ENCODE results near the gene EDARADD.

EDARADD gene

DNA sequence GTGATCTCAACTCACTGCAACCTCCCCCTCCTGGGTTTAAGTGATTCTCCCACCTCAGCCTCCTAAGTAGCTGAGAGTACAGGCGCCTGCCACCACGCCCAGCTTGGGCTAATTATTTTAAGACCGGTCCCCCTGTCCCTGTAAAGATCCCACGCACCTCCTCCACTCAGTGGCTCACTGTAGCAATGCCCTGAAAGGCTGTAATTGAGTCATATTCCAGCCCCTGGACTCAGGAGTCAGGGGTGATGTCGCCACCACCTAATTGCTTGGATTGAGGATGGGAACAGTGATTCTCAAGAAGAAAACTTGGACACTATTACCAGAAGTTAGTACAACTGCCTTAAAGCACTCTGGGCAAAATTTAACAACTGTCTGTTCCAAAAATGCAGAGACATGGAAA lies 3.1 kb upstream of the EDARADD start:
- no peak overlapping the region for H3K9ac ChIP-seq
- no peak overlapping the region for H3K4me2 ChIP-seq
- H3K4me1 ChIP-seq = peaks cover 16% of the 10 kb centered on the region
- H3K9me3 ChIP-seq = no peaks in the 10 kb centered on the region
- peaks cover 21% of the 10 kb centered on the region for H3K27me3 ChIP-seq
- no peaks in the 10 kb centered on the region for H3K36me3 ChIP-seq
- H4K20me1 ChIP-seq = no peaks in the 10 kb centered on the region
- no peak overlapping the region for H3K27ac ChIP-seq
- no peak for TF ChIP-seq Cebpa-rat (IDR thresholded peaks at IDR 0.05)
- H3K4me3 ChIP-seq = no peak overlapping the region

DNA sequence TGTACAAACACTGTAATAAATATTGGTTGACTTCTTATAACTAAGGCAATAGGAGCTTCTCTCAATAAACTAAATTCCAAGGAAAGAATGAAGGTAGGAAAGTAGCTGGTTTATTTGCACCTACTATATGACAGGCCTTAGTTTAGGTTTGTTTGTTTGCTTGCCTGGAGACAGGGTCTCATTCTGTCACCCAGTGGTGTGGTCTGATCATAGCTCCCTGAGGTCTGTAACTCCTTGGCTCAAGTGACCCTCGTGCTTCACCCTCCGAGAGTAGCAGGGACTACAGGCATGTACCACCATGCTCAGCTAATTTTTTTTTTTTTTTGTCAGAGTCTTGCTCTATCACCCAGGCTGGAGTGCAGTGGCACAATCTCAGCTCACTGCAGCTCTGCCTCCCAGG lies 1.9 kb upstream of the EDARADD start:
- TF ChIP-seq Cebpa-rat (IDR thresholded peaks at IDR 0.05) = no peak

DNA sequence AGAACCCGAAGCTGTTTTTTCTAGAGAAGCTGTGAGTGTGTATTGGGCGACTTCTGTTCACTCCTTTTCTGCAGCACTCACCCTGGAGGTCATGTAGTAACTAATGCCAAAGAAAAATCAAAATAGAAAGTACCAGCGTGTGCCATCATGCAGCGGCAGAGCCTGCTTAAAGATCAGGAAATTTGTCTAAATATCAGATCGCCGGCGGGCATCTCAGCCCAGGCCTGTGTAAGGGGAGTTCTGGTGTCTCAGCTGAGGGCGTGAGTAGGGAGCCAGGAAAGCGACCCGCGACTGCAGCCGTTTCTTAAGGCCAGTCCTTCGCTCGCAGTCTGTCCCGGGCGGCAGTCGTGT lies 768 bp downstream of the EDARADD start:
- Histone ChIP-seq H3K27ac (peak overlapping the region; percentile 28; the same call in 1 of the 2 replicates), H3K4me2 (peak overlapping the region; percentile 97)
- no peak for TF ChIP-seq Cebpa-rat (IDR thresholded peaks at IDR 0.05)

More for the DNA sequence above, 1.9 kb upstream of the EDARADD start:
- H3K4me1 ChIP-seq = peaks cover 16% of the 10 kb centered on the region
- no peak overlapping the region for H3K27ac ChIP-seq
- H3K27me3 ChIP-seq = peaks cover 33% of the 10 kb centered on the region
- no peaks in the 10 kb centered on the region for H3K9me3 ChIP-seq
- H3K4me3 ChIP-seq = no peak overlapping the region
- H3K36me3 ChIP-seq = no peaks in the 10 kb centered on the region
- no peak overlapping the region for H3K4me2 ChIP-seq
- H4K20me1 ChIP-seq = no peaks in the 10 kb centered on the region
- H3K9ac ChIP-seq = no peak overlapping the region

DNA sequence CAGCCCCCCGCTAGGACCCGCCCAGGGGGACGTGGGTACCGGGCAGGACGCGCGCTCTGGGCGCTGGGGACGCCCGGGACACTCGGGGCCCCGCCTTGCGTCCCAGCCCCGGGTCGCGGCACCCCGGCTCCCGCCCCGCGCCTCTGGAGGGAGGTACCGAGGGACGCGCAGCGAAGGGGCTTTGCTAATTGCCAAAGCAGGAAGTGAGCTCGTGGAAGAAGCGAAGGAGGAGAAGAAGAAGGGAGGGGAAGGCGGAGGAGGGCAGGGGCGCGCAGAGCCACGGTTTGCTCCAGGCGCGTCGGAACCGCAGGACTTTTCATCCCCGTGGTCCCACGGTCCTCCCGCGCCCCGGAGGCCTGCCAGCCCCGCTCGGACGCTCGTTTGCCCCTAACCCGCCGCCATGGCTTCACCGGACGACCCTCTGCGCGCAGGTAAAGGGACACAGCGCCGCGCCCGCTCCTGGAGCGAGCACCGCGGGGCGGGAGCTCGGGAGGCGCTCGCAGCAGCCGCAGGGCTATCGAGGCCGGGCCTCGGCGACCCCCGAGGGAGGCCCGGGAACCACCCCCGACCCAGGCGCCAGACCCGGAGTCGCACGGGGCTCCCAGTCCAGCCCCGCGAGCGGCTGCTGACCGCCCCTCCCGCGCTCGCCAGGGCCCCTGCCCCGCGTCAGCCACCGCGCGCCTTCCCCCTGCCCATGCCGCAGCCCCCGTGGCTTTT lies 1.3 kb downstream of the EDARADD start:
- peak overlapping the region; percentile 73 for H3K9ac ChIP-seq
- H4K20me1 ChIP-seq = no peaks in the 10 kb centered on the region
- H3K4me1 ChIP-seq = peaks cover 26% of the 10 kb centered on the region
- H3K4me3 ChIP-seq = peak overlapping the region; percentile 84
- H3K27me3 ChIP-seq = peaks cover 38% of the 10 kb centered on the region
- H3K27ac ChIP-seq = peak overlapping the region; percentile 28; the same call in 1 of the 2 replicates
- no peak for TF ChIP-seq Cebpa-rat (IDR thresholded peaks at IDR 0.05)
- H3K9me3 ChIP-seq = no peaks in the 10 kb centered on the region
- no peaks in the 10 kb centered on the region for H3K36me3 ChIP-seq
- H3K4me2 ChIP-seq = peak overlapping the region; percentile 97

More for the DNA sequence above, 768 bp downstream of the EDARADD start:
- Histone ChIP-seq H3K9ac (peak overlapping the region; percentile 73), H3K27me3 (peaks cover 38% of the 10 kb centered on the region), H3K9me3 (no peaks in the 10 kb centered on the region), H3K4me1 (peaks cover 20% of the 10 kb centered on the region), H4K20me1 (no peaks in the 10 kb centered on the region), H3K36me3 (no peaks in the 10 kb centered on the region), H3K4me3 (peak overlapping the region; percentile 84)

DNA sequence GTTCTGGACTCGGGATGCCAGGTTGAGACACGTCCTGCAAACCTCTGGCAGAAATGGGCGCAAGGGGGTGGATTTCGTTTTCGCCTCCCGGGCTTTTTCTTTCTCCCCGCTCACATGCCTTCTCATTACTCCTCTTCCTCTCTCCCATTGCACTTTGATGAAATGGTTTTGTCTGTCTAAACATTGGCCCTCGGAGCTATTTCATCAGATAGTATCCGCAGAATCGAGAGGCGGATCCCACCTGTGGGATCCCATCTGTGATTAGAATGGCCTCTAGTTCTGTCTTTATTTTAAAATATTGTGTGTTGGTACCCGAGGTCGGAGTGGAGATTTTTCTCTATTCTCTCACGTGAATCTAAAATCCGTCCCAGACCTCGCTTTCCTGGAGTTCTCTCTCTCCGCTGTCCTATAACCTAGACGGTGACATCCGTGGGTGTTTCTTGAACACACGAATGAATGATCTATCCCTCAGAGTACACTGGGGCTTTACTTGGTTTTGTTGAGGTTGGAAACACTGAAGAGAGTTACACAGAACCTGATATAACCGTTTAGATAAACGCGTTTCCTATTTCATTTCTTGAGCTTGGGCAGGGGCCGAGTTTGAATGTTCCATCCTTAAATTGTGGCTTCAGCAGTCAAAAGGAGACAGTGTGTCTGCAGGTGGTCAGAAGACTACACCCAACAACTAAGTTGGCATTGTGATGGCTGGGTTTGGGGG lies 2.0 kb downstream of the EDARADD start:
- Histone ChIP-seq H3K27ac (no peak overlapping the region), H3K4me2 (peak overlapping the region; percentile 97), H3K27me3 (peaks cover 38% of the 10 kb centered on the region), H4K20me1 (no peaks in the 10 kb centered on the region), H3K9ac (peak overlapping the region; percentile 73; the same call in 1 of the 2 replicates), H3K36me3 (no peaks in the 10 kb centered on the region), H3K4me1 (peaks cover 29% of the 10 kb centered on the region), H3K4me3 (peak overlapping the region; percentile 84), H3K9me3 (no peaks in the 10 kb centered on the region)
- TF ChIP-seq Cebpa-rat (IDR thresholded peaks at IDR 0.05) = no peak

DNA sequence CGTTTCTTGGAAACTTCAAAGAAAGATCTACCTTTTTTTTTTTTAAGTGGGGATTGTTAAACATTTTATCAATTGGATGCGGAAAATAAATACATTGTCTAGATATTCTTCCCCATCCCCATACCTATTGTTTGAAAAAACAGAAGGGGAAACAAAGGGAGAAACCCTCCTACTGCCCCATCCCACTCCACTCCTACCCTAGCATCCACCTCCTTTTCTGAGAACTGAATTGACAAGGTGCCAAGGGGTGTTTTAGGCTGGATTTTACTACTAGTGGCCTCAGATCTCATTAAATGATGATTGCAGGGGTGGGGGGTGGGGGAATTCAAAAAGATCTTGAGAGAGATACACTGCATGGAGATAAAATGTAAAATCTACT lies 2.6 kb downstream of the EDARADD start:
- no peak overlapping the region for H3K4me3 ChIP-seq

DNA sequence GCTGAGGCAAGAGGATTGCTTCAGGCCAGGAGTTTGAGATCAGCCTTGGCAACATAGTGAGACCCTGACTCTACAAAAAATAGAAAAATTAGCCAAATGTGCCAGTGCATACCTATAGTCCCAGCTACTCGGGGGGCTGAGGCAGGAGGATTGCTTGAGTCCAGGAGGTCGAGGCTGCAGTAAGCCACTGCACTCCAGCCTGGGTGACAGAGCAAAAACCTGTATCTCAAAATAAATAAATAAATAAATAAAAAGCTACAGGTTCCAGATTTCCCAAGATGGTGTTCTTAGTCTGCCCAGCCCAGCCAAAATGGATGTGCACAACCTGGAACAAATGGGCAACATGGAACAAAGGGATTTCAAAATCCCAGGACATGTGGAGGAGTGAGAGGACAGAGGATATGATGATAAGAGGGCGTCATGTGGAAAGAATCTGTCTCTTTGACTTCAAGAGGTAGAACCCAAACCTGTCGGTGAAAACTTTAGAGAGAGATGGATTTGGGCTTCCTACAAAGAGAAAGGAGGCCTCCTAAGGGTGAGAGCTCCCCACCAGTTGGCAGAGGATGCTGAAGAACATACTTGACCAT lies 3.2 kb downstream of the EDARADD start:
- Histone ChIP-seq H3K9ac (no peak overlapping the region), H3K9me3 (no peaks in the 10 kb centered on the region), H3K36me3 (no peaks in the 10 kb centered on the region), H4K20me1 (no peaks in the 10 kb centered on the region), H3K4me1 (peaks cover 32% of the 10 kb centered on the region), H3K27ac (no peak overlapping the region), H3K4me2 (no peak overlapping the region), H3K4me3 (no peak overlapping the region), H3K27me3 (peaks cover 38% of the 10 kb centered on the region)
- TF ChIP-seq Cebpa-rat (IDR thresholded peaks at IDR 0.05) = no peak

More for the DNA sequence above, 2.6 kb downstream of the EDARADD start:
- H3K4me1 ChIP-seq = peaks cover 32% of the 10 kb centered on the region
- peaks cover 38% of the 10 kb centered on the region for H3K27me3 ChIP-seq
- H3K4me2 ChIP-seq = no peak overlapping the region
- no peaks in the 10 kb centered on the region for H3K9me3 ChIP-seq
- TF ChIP-seq Cebpa-rat (IDR thresholded peaks at IDR 0.05) = no peak
- H3K36me3 ChIP-seq = no peaks in the 10 kb centered on the region
- no peak overlapping the region for H3K9ac ChIP-seq
- no peak overlapping the region for H3K27ac ChIP-seq
- H4K20me1 ChIP-seq = no peaks in the 10 kb centered on the region

DNA sequence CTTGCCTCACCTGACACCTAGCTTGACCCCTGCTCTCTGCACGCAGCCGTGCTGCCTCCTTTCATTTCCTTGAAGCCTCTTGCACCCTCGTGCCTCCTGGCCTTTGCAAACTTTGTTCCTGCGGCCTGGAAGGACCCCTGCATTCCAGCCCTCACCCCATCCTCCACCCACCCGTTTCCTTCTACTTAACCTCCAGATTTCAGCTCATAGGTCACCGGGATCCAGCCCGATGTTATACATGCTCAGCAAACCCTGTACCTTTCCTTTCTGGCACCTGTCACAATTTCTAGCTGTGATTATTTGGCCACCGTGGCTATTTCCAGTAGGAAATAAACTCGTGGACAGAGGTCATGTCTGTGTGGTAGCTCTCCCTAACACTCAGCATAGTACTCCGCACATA lies 4.5 kb downstream of the EDARADD start:
- no peak overlapping the region for H3K9ac ChIP-seq
- H3K4me2 ChIP-seq = no peak overlapping the region
- no peaks in the 10 kb centered on the region for H3K36me3 ChIP-seq
- no peaks in the 10 kb centered on the region for H3K9me3 ChIP-seq
- H3K4me3 ChIP-seq = no peak overlapping the region
- peaks cover 38% of the 10 kb centered on the region for H3K27me3 ChIP-seq
- TF ChIP-seq Cebpa-rat (IDR thresholded peaks at IDR 0.05) = no peak
- no peaks in the 10 kb centered on the region for H4K20me1 ChIP-seq
- peaks cover 29% of the 10 kb centered on the region for H3K4me1 ChIP-seq
- H3K27ac ChIP-seq = no peak overlapping the region

DNA sequence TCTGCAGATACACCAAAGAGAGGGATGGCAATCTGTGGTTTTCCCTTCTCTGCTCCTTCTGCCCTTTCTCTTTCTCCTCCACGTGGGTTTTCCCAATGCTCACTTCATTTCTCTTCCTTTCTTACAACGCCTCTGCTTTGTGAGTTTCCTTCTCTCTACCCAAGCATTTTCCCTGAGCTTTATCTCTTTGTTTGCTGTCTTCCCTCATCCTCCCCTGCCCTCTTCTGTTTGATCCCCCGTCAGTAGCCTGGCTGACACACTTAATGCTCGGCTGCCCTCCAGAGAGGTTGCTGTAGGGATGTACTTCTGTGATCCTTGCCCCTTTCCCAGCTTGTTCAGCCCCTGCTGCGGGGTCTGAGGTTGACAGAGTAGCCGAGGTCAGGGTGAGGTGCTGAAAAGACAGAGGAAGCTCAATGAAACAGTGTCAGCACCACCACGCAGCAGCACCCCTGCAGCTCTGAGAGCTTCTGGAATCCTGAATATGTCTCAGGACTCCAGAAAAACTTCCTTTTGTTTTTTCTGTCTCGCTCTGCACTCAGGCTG lies 6.0 kb downstream of the EDARADD start:
- no peak overlapping the region for H3K9ac ChIP-seq
- no peaks in the 10 kb centered on the region for H3K9me3 ChIP-seq
- H4K20me1 ChIP-seq = no peaks in the 10 kb centered on the region
- H3K4me1 ChIP-seq = peaks cover 16% of the 10 kb centered on the region
- H3K27ac ChIP-seq = no peak overlapping the region
- peak overlapping the region; percentile 50 for H3K4me2 ChIP-seq
- no peak overlapping the region for H3K4me3 ChIP-seq
- H3K27me3 ChIP-seq = peaks cover 26% of the 10 kb centered on the region
- H3K36me3 ChIP-seq = no peaks in the 10 kb centered on the region
- TF ChIP-seq Cebpa-rat (IDR thresholded peaks at IDR 0.05) = no peak

DNA sequence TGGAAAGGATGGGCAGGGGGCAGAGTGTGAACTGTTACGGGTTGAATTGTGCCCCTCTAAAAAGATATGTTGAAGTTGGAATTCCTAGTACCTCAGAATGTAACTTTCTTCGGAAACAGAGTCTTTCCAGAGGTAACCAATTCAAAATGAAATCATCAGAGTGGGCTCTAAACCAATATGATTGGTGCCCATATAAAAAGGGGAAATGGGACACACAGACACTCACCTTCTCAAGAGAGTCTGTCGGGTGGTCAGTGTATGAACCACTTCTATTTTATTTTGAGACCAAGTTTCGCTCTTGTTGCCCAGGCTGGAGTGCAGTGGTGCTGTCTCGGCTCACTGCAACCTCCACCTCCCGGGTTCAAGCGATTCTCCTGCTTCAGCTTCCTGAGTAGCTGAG lies 7.6 kb downstream of the EDARADD start:
- no peak for TF ChIP-seq Cebpa-rat (IDR thresholded peaks at IDR 0.05)
- Histone ChIP-seq H3K27me3 (peaks cover 10% of the 10 kb centered on the region), H4K20me1 (no peaks in the 10 kb centered on the region), H3K36me3 (no peaks in the 10 kb centered on the region), H3K4me1 (peaks cover 16% of the 10 kb centered on the region), H3K4me3 (no peak overlapping the region), H3K27ac (no peak overlapping the region), H3K9me3 (no peaks in the 10 kb centered on the region), H3K9ac (no peak overlapping the region), H3K4me2 (no peak overlapping the region)
